Caco-2 (cell line): ENCODE data around the gene CACNB3. TPM values are rescaled to one million over a fixed set of nuclear protein-coding genes. Genes with fewer than 3 reads are reported as not detected.

Experiments
- BruUV-seq: library from RNA; stranded (reverse); fragments of 400-500 nt; replicated peaks from 2 replicates; lab custom pipeline; 2021; lab: Mats Ljungman, UMichigan
- CTCF ChIA-PET: fragments of 300-600 bp; sonication (Branson Sonifier 250); formaldehyde crosslinking; loops from one replicate; lab custom pipeline; 2022; ENCODE audit warnings: antibody characterized with exemption; lab: Charles Lee
- POLR2A ChIA-PET: fragments of 300-600 bp; sonication (Branson Sonifier 250); formaldehyde crosslinking; loops from one replicate; lab custom pipeline; 2022; ENCODE audit warnings: antibody characterized with exemption; lab: Charles Lee
- DNase-seq, 2 experiments: peaks; one replicate each; pipeline versions ENCODE4 v3.0.0 to v3.0.0-alpha.2; 2020 to 2022
- H3K27me3 ChIP-seq: replicated peaks from 2 replicates; pipeline ENCODE4 v1.6.0; 2011; ENCODE audit warnings: low read length; ENCODE audit not compliant: control insufficient read depth, insufficient read depth
- H3K36me3 ChIP-seq: 2 replicates; pipeline ENCODE4 v1.5.1; 2011; ENCODE audit warnings: low read length; ENCODE audit not compliant: control insufficient read depth, insufficient read depth
- H3K4me1 ChIP-seq: fragments of 250-450 bp; sonication (Bioruptor Pico); 2 replicates; pipeline ENCODE4 v1.5.1; 2020; ENCODE audit warnings: mild to moderate bottlenecking
- H3K4me3 ChIP-seq: 2 replicates; pipeline ENCODE4 v1.5.1; 2011; ENCODE audit warnings: low read depth, mild to moderate bottlenecking, control low read depth, low read length
- H3K9me3 ChIP-seq: fragments of 250-450 bp; sonication (Bioruptor Pico); 2 replicates; pipeline ENCODE4 v1.5.1; 2020; ENCODE audit warnings: mild to moderate bottlenecking, moderate library complexity
- H3K27ac Mint-ChIP-seq: one replicate; pipeline ENCODE4 v1.8.0; 2022; ENCODE audit warnings: mixed read lengths; ENCODE audit not compliant: unreplicated experiment
- H3K27me3 Mint-ChIP-seq: one replicate; pipeline ENCODE4 v1.8.0; 2022; ENCODE audit warnings: mixed read lengths; ENCODE audit not compliant: insufficient read depth, unreplicated experiment
- H3K36me3 Mint-ChIP-seq: one replicate; pipeline ENCODE4 v1.8.0; 2022; ENCODE audit warnings: mild to moderate bottlenecking, mixed read lengths; ENCODE audit not compliant: insufficient read depth, unreplicated experiment
- H3K4me1 Mint-ChIP-seq: one replicate; pipeline ENCODE4 v1.8.0; 2022; ENCODE audit warnings: low read depth, mixed read lengths; ENCODE audit not compliant: unreplicated experiment
- H3K4me3 Mint-ChIP-seq: one replicate; pipeline ENCODE4 v1.8.0; 2022; ENCODE audit warnings: mild to moderate bottlenecking, moderate library complexity, mixed read lengths; ENCODE audit not compliant: unreplicated experiment
- H3K9me3 Mint-ChIP-seq: one replicate; pipeline ENCODE4 v1.8.0; 2022; ENCODE audit warnings: mixed read lengths; ENCODE audit not compliant: unreplicated experiment
- intact Hi-C: fragments of 100-400 bp; cut with micrococcal nuclease; formaldehyde crosslinking; loops from one replicate; pipeline ENCODE4 v1.10.0; 2022; ENCODE audit not compliant: unreplicated experiment
- total RNA-seq: library from RNA; stranded (reverse); gene quantifications from 2 replicates; pipeline ENCODE4 v1.2.3, GENCODE V29; 2022
- TF ChIP-seq, protein P1 (sequence below), 2 experiments: fragments of 200-600 bp in 1 of 2; IDR thresholded peaks; 1 replicate in 1 of 2; 2 replicates in 1 of 2; pipeline versions ENCODE4 v1.5.1 to v1.8.0; 2011 to 2022; ENCODE audit warnings: antibody characterized with exemption in 1 of 2, control low read depth in 1 of 2, inconsistent platforms in 1 of 2, low read depth in 1 of 2, low read length in 1 of 2, mild to moderate bottlenecking in 1 of 2, moderate library complexity in 1 of 2; ENCODE audit not compliant: insufficient read depth in 1 of 2, severe bottlenecking in 1 of 2, unreplicated experiment in 1 of 2

CACNB3 gene
- total RNA-seq, 1 experiment from 2014 or later: 20.4 TPM

DNA sequence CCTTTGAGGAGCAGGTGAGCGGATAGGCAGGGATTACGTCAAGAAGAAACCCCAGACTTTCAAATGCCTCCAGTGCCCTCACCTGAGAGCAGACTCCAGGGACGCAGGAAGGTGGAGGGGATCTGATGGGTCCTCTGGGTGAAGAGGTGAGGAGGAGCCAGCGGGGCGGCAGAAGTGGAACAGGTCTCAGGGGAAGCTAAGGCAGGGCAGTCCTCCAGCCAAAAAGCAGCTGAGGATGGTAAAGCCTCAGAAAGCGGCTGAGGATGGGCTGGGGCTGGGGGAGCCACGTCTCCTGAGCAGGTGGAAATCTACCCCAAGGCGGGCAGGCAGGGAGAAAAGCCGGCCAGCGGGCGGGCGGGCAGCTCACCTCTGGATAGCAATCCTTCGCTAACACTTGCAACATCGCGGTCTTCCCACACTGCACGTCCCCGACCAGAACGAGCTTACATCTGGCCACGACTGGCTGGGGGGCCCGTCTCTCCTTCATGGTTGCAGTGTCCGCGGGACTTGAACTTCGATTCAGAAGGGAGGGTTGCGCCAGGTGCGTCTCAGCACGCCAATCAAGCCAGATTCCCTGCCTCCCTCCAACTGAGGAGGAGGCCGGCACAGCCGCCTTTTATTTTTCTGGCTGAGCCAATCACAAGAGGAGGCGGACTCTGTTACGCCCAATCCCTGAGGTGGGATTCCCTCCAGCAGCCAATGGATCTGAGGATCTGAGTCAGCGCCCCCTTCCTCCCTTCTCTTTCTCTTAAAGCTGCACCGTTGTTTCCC is 47.2 kb downstream of the CACNB3 start, which contains the start of gene RND1:
TSS of gene RND1 (minus strand) at position 590 of the 771 bp plus-strand sequence. CDS start at position 487, 103 bp downstream.
- BruUV-seq: TSS peak; percentile 55
- CTCF ChIA-PET: interaction anchor here (0.7 to 2.5 kb wide), 10 partner anchors 13 to 91 kb away, joined by 3 to 30 read pairs (median 4); partner anchors contain the start of genes ARF3 and DDX23
- TF ChIP-seq, protein P1, sequence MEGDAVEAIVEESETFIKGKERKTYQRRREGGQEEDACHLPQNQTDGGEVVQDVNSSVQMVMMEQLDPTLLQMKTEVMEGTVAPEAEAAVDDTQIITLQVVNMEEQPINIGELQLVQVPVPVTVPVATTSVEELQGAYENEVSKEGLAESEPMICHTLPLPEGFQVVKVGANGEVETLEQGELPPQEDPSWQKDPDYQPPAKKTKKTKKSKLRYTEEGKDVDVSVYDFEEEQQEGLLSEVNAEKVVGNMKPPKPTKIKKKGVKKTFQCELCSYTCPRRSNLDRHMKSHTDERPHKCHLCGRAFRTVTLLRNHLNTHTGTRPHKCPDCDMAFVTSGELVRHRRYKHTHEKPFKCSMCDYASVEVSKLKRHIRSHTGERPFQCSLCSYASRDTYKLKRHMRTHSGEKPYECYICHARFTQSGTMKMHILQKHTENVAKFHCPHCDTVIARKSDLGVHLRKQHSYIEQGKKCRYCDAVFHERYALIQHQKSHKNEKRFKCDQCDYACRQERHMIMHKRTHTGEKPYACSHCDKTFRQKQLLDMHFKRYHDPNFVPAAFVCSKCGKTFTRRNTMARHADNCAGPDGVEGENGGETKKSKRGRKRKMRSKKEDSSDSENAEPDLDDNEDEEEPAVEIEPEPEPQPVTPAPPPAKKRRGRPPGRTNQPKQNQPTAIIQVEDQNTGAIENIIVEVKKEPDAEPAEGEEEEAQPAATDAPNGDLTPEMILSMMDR (IDR thresholded peaks at IDR 0.05; ENCODE audit: insufficient read depth in 1 of 2, low read depth in 1 of 2, low read length in 1 of 2, severe bottlenecking in 1 of 2, unreplicated experiment in 1 of 2): peak in 1 of 2 experiments; percentile 13
- POLR2A ChIA-PET: interaction anchor here (0.6 to 3.2 kb wide), 12 partner anchors 9 to 174 kb away, joined by 3 to 49 read pairs (median 4); partner anchors contain the start of genes ADCY6, ARF3, DDX23 and FKBP11
- peak; percentile 92 to 93 for DNase-seq
- H3K9me3 Mint-ChIP-seq: no peaks in the 10 kb centered on the region
- Histone ChIP-seq H3K36me3 (no peaks in the 10 kb centered on the region), H3K4me3 (peak within 1 kb of the TSS; percentile 73), H3K9me3 (no peaks in the 10 kb centered on the region), H3K4me1 (peaks cover 22% of the 10 kb centered on the region), H3K27me3 (no peaks in the 10 kb centered on the region)
- H3K4me3 Mint-ChIP-seq: peak within 1 kb of the TSS; percentile 89
- no peaks in the 10 kb centered on the region for H3K27me3 Mint-ChIP-seq
- intact Hi-C loops: loop anchor here (1.0 kb wide), 1 partner anchor 25 kb away; no protein-coding TSS in a partner anchor
- H3K36me3 Mint-ChIP-seq: peaks cover 16% of the 10 kb centered on the region
- peaks cover 14% of the 10 kb centered on the region for H3K4me1 Mint-ChIP-seq
- peak within 1 kb of the TSS; percentile 80 for H3K27ac Mint-ChIP-seq

DNA sequence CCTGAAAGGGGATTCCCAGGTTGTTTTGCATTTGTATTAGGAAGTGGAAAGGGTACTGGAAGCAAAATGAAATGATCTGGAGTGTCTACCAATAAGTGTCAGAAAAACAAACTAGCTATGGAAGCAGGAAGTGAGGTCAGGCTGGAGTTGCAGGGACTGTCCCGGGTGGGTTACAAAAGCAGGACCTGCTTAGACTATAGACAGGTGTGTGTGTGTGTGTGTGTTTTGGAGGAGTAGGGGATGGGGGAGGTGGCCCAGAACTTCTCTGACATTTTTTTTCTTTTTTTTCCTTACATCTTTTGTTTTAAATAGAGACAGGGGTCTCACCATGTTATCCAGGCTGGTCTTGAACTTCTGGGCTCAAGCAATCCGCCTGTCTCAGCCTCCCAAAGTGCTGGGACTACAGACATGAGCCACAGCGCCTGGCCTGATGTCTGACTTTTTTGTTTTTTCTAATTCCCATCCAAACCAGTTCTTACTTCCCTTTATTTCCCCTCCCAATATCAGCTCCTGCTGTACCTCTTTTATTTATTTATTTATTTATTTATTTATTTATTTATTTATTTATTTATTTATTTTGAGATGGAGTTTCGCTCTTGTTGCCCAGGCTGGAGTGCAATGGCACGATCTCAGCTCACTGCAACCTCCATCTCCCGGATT is 47.9 kb downstream of the CACNB3 start:
- POLR2A ChIA-PET: interaction anchor here (0.6 to 3.2 kb wide), 9 partner anchors 13 to 173 kb away, joined by 3 to 49 read pairs (median 4); partner anchors contain the start of genes ARF3, DDX23 and FKBP11
- BruUV-seq: no TSS peak
- intact Hi-C loops: no loop called here

More for the DNA sequence above, 47.9 kb downstream of the CACNB3 start:
- TF ChIP-seq, protein P1 (IDR thresholded peaks at IDR 0.05; ENCODE audit: insufficient read depth in 1 of 2, low read depth in 1 of 2, low read length in 1 of 2, severe bottlenecking in 1 of 2, unreplicated experiment in 1 of 2): no peak
- H3K27ac Mint-ChIP-seq: peak overlapping the region; percentile 80
- H3K36me3 Mint-ChIP-seq: peaks cover 16% of the 10 kb centered on the region
- CTCF ChIA-PET: interaction anchor here (1.2 to 2.5 kb wide), 6 partner anchors 14 to 91 kb away, joined by 3 to 30 read pairs (median 10); partner anchors contain the start of genes ARF3 and DDX23
- H3K36me3 ChIP-seq: no peaks in the 10 kb centered on the region
- no peaks in the 10 kb centered on the region for H3K9me3 Mint-ChIP-seq
- peaks cover 14% of the 10 kb centered on the region for H3K4me1 Mint-ChIP-seq
- H3K4me3 Mint-ChIP-seq: peak overlapping the region; percentile 89
- H3K9me3 ChIP-seq: no peaks in the 10 kb centered on the region
- no peak for DNase-seq
- no peaks in the 10 kb centered on the region for H3K27me3 Mint-ChIP-seq
- H3K4me3 ChIP-seq: no peak overlapping the region
- no peaks in the 10 kb centered on the region for H3K27me3 ChIP-seq
- H3K4me1 ChIP-seq: peaks cover 22% of the 10 kb centered on the region
